HepG2 (cell line): ENCODE results near the gene SPATA25. TPM values are rescaled to one million over a fixed set of nuclear protein-coding genes. Genes with fewer than 3 reads are reported as not detected.

Experiments used
- CCAR2 ChIP-seq: fragments of 200-400 bp; formaldehyde crosslinking; optimal IDR thresholded peaks from 2 replicates; pipeline ENCODE3; 2018; ENCODE audit warnings: low read depth, mild to moderate bottlenecking, low read length, moderate library complexity
- CEBPB ChIP-seq: IDR thresholded peaks from 2 replicates; pipeline ENCODE4 v1.6.1; 2011; ENCODE audit warnings: low read depth, low read length, improper control_type of control experiment, borderline replicate concordance
- EED ChIP-seq: sonication (generic); formaldehyde crosslinking; IDR thresholded peaks from 2 replicates; pipeline ENCODE4 v1.5.0; 2020; ENCODE audit warnings: mild to moderate bottlenecking, missing genetic modification reagents
- GZF1 ChIP-seq: sonication (generic); formaldehyde crosslinking; IDR thresholded peaks from 2 replicates; pipeline ENCODE4 v1.5.1; 2020; ENCODE audit warnings: mild to moderate bottlenecking, missing genetic modification reagents
- HDAC1 ChIP-seq: sonication (generic); formaldehyde crosslinking; IDR thresholded peaks from 2 replicates; pipeline ENCODE4 v1.5.1; 2020; ENCODE audit warnings: mild to moderate bottlenecking, missing genetic modification reagents
- HNRNPUL1 ChIP-seq: fragments of 200-400 bp; formaldehyde crosslinking; IDR thresholded peaks from 2 replicates; pipeline ENCODE4 v1.6.1; 2017; ENCODE audit warnings: low read depth, mild to moderate bottlenecking, low read length, moderate library complexity
- KAT2B ChIP-seq: fragments of 150-350 bp; IDR thresholded peaks from 2 replicates; pipeline ENCODE4 v1.6.1; 2014; ENCODE audit warnings: low read depth, low read length, borderline replicate concordance
- PAF1 ChIP-seq: IDR thresholded peaks from 2 replicates; pipeline ENCODE4 v1.6.1; 2016; ENCODE audit warnings: missing genetic modification reagents, missing compliant biosample characterization
- SYNCRIP ChIP-seq: fragments of 200-400 bp; formaldehyde crosslinking; IDR thresholded peaks from 2 replicates; pipeline ENCODE4 v1.6.1; 2018; ENCODE audit warnings: mild to moderate bottlenecking, low read depth, low read length; ENCODE audit not compliant: insufficient read depth
- U2AF1 ChIP-seq: fragments of 200-400 bp; formaldehyde crosslinking; optimal IDR thresholded peaks from 2 replicates; pipeline ENCODE3; 2017; ENCODE audit warnings: mild to moderate bottlenecking, low read depth, low read length
- ZBTB20 ChIP-seq: sonication (generic); formaldehyde crosslinking; IDR thresholded peaks from 2 replicates; pipeline ENCODE4 v1.8.1; 2023; ENCODE audit warnings: missing genetic modification reagents, low read depth, mild to moderate bottlenecking, borderline replicate concordance
- ZFP36 ChIP-seq: fragments of 150-350 bp; IDR thresholded peaks from 2 replicates; pipeline ENCODE4 v1.6.1; 2018; ENCODE audit warnings: borderline replicate concordance, low read length, low read depth; ENCODE audit not compliant: partially characterized antibody
- ZFP37 ChIP-seq: sonication (generic); formaldehyde crosslinking; IDR thresholded peaks from 2 replicates; pipeline ENCODE4 v1.4.0; 2020; ENCODE audit warnings: missing genetic modification reagents, borderline replicate concordance
- ZNF547 ChIP-seq: sonication (generic); formaldehyde crosslinking; IDR thresholded peaks from 2 replicates; pipeline ENCODE4 v1.5.1; 2020; ENCODE audit warnings: mild to moderate bottlenecking, missing genetic modification reagents
- ZNF883 ChIP-seq: sonication (generic); formaldehyde crosslinking; IDR thresholded peaks from 2 replicates; pipeline ENCODE4 v1.5.1; 2020; ENCODE audit warnings: mild to moderate bottlenecking, missing genetic modification reagents; ENCODE audit errors: not compliant biosample characterization
- ZSCAN25 ChIP-seq: sonication (generic); formaldehyde crosslinking; IDR thresholded peaks from 2 replicates; pipeline ENCODE4 v1.8.0; 2022; ENCODE audit warnings: mild to moderate bottlenecking, missing genetic modification reagents
- polyA plus RNA-seq, 8 experiments: library from polyadenylated mRNA; depleted of rRNA in 3 of 8; stranded (reverse) in 7 of 8; unstranded in 1 of 8; fragments of >200 nt; fragmentation: Illumina TruSeq in 4 of 8; extraction: Trizol in 4 of 8; gene quantifications; 2 replicates each; pipeline versions ENCODE4 v1.2.1 to v1.2.3, GENCODE V29; 2011 to 2016; ENCODE audit warnings: low read depth in 4 of 8, missing spikeins in 1 of 8, mixed read lengths in 1 of 8; ENCODE audit not compliant: insufficient read depth in 1 of 8
- total RNA-seq, 5 experiments: library from RNA; depleted of rRNA; stranded (reverse); fragments of >200 nt; fragmentation: Illumina TruSeq; extraction: Trizol; gene quantifications; 2 replicates each; pipeline ENCODE4 v1.2.3, GENCODE V29; 2016; ENCODE audit warnings: low read depth in 1 of 5
- TF ChIP-seq, protein P1 (sequence below): sonication (generic); formaldehyde crosslinking; IDR thresholded peaks from 2 replicates; pipeline ENCODE4 v1.5.1; 2020; ENCODE audit warnings: mild to moderate bottlenecking, missing genetic modification reagents, moderate library complexity
- TF ChIP-seq, protein P2 (sequence below): sonication (generic); formaldehyde crosslinking; IDR thresholded peaks from 2 replicates; pipeline ENCODE4 v1.4.0; 2020; ENCODE audit warnings: missing genetic modification reagents
- TF ChIP-seq, protein P3 (sequence below): sonication (generic); formaldehyde crosslinking; IDR thresholded peaks from 2 replicates; pipeline ENCODE4 v1.4.0; 2020; ENCODE audit warnings: missing genetic modification reagents, borderline replicate concordance
- TF ChIP-seq, protein P4 (sequence below): sonication (generic); formaldehyde crosslinking; IDR thresholded peaks from 2 replicates; pipeline ENCODE4 v1.5.1; 2020; ENCODE audit warnings: mild to moderate bottlenecking, missing genetic modification reagents, moderate library complexity

SPATA25 gene
- total and polyA plus RNA-seq, 2 of the 13 experiments (the other 11 are each of a cell fraction or from before 2014, with no cell fraction given) = 4.8 to 7.6 TPM

DNA sequence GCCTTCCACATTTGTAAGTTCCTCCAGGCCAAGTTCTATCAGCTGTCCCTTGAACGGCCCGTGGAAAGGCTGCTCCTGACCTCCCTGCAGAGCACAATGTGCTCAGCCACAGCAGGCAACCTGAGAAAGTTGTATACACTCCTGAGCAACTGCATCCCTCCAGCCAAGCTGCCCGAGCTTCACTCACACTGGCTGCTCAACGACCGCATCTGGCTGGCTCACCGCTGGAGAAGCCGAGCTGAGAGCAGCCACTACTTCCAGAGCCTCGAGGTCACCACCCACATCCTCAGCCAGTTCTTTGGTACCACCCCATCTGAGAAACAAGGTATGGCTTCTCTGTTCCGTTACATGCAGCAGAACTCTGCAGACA, 4.3 kb downstream of the SPATA25 start (continued):
- TF ChIP-seq, protein P1, sequence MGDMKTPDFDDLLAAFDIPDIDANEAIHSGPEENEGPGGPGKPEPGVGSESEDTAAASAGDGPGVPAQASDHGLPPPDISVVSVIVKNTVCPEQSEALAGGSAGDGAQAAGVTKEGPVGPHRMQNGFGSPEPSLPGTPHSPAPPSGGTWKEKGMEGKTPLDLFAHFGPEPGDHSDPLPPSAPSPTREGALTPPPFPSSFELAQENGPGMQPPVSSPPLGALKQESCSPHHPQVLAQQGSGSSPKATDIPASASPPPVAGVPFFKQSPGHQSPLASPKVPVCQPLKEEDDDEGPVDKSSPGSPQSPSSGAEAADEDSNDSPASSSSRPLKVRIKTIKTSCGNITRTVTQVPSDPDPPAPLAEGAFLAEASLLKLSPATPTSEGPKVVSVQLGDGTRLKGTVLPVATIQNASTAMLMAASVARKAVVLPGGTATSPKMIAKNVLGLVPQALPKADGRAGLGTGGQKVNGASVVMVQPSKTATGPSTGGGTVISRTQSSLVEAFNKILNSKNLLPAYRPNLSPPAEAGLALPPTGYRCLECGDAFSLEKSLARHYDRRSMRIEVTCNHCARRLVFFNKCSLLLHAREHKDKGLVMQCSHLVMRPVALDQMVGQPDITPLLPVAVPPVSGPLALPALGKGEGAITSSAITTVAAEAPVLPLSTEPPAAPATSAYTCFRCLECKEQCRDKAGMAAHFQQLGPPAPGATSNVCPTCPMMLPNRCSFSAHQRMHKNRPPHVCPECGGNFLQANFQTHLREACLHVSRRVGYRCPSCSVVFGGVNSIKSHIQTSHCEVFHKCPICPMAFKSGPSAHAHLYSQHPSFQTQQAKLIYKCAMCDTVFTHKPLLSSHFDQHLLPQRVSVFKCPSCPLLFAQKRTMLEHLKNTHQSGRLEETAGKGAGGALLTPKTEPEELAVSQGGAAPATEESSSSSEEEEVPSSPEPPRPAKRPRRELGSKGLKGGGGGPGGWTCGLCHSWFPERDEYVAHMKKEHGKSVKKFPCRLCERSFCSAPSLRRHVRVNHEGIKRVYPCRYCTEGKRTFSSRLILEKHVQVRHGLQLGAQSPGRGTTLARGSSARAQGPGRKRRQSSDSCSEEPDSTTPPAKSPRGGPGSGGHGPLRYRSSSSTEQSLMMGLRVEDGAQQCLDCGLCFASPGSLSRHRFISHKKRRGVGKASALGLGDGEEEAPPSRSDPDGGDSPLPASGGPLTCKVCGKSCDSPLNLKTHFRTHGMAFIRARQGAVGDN = 0 out of 2 replicates have a peak, but pooled peaks have one; percentile 9
- TF ChIP-seq PAF1 (no peak), ZNF883 (CRISPR knock-in tag) (peak; percentile 63), HDAC1 (CRISPR knock-in tag) (no peak), ZFP36 (no peak), ZFP37 (CRISPR knock-in tag) (no peak), HNRNPUL1 (no peak), KAT2B (no peak), GZF1 (CRISPR knock-in tag) (0 out of 2 replicates have a peak, but pooled peaks have one; percentile 46), U2AF1 (no peak), ZSCAN25 (CRISPR knock-in tag) (0 out of 2 replicates have a peak, but pooled peaks have one; percentile 40), EED (CRISPR knock-in tag) (no peak), ZNF547 (peak; percentile 34; the same call in 1 of the 2 replicates), ZBTB20 (CRISPR knock-in tag) (no peak), CEBPB (no peak), CCAR2 (no peak), SYNCRIP (no peak)
- TF ChIP-seq, protein P2, sequence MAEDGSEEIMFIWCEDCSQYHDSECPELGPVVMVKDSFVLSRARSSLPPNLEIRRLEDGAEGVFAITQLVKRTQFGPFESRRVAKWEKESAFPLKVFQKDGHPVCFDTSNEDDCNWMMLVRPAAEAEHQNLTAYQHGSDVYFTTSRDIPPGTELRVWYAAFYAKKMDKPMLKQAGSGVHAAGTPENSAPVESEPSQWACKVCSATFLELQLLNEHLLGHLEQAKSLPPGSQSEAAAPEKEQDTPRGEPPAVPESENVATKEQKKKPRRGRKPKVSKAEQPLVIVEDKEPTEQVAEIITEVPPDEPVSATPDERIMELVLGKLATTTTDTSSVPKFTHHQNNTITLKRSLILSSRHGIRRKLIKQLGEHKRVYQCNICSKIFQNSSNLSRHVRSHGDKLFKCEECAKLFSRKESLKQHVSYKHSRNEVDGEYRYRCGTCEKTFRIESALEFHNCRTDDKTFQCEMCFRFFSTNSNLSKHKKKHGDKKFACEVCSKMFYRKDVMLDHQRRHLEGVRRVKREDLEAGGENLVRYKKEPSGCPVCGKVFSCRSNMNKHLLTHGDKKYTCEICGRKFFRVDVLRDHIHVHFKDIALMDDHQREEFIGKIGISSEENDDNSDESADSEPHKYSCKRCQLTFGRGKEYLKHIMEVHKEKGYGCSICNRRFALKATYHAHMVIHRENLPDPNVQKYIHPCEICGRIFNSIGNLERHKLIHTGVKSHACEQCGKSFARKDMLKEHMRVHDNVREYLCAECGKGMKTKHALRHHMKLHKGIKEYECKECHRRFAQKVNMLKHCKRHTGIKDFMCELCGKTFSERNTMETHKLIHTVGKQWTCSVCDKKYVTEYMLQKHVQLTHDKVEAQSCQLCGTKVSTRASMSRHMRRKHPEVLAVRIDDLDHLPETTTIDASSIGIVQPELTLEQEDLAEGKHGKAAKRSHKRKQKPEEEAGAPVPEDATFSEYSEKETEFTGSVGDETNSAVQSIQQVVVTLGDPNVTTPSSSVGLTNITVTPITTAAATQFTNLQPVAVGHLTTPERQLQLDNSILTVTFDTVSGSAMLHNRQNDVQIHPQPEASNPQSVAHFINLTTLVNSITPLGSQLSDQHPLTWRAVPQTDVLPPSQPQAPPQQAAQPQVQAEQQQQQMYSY (CRISPR knock-in tag) = no peak
- TF ChIP-seq, protein P3, sequence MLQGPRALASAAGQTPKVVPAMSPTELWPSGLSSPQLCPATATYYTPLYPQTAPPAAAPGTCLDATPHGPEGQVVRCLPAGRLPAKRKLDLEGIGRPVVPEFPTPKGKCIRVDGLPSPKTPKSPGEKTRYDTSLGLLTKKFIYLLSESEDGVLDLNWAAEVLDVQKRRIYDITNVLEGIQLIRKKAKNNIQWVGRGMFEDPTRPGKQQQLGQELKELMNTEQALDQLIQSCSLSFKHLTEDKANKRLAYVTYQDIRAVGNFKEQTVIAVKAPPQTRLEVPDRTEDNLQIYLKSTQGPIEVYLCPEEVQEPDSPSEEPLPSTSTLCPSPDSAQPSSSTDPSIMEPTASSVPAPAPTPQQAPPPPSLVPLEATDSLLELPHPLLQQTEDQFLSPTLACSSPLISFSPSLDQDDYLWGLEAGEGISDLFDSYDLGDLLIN = no peak
- TF ChIP-seq, protein P4, sequence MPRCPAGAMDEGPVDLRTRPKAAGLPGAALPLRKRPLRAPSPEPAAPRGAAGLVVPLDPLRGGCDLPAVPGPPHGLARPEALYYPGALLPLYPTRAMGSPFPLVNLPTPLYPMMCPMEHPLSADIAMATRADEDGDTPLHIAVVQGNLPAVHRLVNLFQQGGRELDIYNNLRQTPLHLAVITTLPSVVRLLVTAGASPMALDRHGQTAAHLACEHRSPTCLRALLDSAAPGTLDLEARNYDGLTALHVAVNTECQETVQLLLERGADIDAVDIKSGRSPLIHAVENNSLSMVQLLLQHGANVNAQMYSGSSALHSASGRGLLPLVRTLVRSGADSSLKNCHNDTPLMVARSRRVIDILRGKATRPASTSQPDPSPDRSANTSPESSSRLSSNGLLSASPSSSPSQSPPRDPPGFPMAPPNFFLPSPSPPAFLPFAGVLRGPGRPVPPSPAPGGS = 0 out of 2 replicates have a peak, but pooled peaks have one; percentile 35
